HG03159 (cell line): ENCODE results near the gene ZDHHC5.

Experiments
- ATAC-seq: cut with Tn5 transposase; IDR thresholded peaks from one replicate; pipeline ENCODE4 v1.9.1; 2021; ENCODE audit warnings: mild to moderate bottlenecking, moderate library complexity; ENCODE audit not compliant: unreplicated experiment

Gene ZDHHC5

DNA sequence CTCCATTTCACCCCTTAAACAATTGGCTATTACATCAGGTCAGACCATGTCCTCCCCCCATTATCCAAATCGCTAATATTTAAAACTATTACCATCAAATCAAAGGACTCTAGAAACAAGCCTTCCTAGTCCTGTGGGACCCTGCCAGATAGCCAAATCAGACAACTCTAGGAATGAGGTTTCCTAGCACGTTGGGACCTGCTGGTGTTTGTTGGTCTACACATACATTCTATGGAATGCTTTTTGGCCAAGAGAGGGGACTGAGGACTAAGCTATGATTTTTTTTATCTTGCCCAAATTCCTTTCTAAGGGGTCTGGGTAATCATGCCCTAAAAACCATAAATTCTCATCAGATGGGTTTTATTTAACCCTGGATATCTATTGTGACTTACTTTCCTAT lies 59.3 kb downstream of the ZDHHC5 start:
- ATAC-seq = no peak

DNA sequence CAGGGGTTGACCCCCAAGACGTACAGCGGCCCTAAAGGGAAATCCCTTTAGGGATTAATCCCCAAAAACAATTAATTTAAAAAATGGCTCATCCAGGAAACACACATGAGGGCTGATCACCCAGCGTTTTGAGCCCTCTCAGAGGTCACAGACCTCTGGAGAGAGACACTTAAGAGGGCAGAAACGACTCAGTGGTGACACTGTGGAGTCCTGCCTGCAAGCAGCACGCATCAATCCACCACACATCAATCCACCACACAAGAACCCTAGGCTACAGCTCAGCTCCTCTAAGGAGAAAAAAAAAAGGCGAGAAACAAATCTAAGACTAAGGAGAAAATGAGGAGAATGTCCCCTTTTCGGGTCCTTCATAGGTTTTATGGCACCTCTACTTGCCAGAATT lies 60.9 kb downstream of the ZDHHC5 start:
- ATAC-seq = no peak

DNA sequence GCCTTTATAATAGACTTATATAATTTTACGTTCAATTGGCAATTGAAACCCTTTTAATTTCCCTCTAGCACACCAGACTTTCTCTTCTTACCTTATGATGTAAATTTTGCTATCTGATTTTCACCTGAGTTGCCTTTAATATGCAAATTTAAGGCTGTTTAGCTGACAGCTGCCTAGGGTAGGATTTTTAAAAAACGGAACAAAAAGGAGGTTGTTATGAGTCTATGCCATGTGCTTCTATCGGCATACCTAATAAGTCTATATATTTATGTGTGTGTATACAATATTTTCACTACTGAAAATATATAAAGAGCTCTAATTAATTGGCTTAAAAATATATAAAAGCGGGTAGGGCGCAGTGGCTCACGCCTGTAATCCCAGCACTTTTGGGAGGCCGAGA lies 61.6 kb downstream of the ZDHHC5 start:
- ATAC-seq = peak; percentile 56

DNA sequence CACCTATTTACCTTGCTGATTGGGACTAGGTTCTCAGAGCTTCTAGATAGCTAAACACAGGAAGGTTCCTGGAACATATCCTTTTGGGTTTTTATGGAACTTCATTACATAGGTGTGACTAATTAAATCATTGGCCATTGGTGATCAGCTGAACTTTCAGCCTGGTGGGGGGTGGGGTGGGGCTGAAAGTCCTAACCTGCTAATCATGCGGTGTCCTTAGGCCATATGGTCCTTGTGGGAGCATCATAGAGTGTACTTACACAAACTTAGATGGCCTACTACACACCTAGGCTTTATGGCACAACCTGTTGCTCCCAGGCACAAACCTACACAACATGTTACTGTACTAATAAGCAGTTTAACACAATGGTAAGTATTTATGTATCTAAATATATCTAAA lies 64.7 kb downstream of the ZDHHC5 start:
- ATAC-seq = no peak

DNA sequence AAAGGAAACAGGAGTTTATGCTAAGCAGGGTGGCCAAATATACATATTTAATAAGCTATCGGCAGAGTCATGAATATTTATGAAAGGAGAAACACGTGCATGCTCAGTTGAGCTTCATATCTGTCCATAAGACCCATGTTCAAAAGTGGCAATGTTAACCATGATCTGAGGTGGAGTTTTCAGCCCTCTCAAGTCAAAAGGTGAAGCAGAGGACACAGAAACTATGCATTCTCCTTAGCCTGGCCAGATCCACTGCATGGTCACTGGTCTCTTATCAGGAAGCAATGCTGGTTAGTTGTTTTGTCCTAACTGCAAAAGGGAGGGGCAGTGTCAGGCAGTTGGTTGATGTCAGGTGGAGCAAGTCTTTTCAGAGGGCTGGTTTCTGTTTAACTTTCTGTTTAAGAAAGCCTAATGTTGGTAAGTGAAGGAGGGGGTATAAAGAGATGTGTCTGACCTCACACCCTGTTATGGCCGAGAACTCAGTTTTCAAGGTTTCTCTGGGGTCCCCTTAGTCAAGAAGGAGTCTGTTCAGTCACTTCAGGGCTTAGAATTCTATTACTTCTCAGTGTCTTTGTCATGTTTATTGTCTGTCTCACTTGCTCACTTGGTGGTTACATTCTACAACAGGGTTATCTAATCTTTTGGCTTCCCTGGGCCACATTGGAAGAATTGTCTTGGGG lies 67.8 kb downstream of the ZDHHC5 start:
- ATAC-seq = no peak

DNA sequence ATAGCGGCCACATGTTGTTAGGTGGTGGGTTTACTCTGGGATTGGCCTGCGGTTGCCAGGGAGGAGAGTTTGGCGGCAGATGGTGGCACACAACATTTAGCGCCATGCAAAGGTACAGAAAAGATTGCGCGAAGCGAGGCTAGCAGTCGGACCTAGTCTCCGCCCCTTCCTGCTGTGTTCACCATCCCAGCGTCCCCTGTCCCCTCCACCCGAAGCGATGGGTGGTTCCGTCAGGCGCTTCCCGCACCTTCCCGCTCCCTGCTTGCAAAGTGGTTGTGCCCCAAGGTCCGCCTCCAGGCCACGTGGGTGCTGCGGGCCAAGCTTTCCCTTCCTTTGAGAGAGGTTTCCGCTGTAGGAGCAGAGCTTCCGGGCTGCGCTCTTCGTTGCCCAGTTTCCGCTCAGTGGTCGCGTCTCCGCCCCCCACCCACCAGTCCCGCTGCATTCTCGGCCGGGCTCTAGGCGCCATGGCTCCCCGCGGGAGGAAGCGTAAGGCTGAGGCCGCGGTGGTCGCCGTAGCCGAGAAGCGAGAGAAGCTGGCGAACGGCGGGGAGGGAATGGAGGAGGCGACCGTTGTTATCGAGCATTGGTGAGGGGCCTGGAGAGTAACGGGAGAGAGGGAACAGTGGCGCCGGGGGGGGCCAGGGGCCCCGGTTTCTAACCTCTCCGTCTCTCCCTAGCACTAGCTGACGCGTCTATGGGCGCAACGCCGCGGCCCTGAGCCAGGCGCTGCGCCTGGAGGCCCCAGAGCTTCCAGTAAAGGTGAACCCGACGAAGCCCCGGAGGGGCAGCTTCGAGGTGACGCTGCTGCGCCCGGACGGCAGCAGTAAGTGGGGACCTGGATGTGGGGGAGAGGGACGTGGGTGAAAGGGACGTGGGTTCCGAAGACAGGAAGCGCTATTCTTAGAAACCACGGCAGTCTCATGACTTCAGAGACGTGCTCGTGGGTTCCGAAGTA lies 73.5 kb downstream of the ZDHHC5 start, which contains the start of gene SELENOH:
Gene SELENOH, plus strand, starts transcription at position 360 of the 955 bp plus-strand sequence. Its CDS starts 105 bp downstream, at position 465.
- peak; percentile 91 for ATAC-seq

DNA sequence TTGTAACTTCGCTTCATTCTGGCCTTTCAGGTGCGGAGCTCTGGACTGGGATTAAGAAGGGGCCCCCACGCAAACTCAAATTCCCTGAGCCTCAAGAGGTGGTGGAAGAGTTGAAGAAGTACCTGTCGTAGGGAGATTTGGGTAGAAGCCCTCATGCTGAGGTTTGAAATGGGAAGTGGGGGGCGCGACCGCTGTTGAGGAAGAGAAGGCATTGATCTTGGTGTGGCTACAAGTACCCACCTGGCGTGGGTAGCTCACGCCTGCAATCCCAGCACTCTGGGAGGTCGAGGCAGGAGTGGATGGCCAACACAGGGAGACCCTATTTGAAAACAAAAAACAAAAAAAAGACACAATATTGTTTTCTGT lies 74.2 kb downstream of the ZDHHC5 start:
- ATAC-seq = no peak

DNA sequence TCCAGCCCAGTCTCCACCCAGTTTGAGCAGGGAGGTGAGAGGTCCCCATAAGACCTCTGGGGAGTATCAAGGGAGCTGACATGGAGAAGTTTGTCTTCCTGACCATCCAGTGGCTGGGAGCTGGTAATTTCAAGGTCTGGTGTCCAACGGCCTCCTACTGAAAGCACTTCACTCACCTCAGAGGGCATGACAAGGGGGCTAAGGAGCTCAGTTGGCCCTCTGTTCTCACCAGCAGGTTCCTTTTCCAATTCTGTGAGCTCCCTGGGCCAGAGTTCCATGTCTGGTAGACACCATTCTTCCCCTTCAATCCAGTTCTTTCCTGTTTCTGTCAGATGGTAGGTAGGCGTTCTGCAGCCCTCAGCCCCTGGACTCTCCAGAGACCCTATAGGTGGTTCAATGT lies 76.4 kb downstream of the ZDHHC5 start:
- no peak for ATAC-seq

DNA sequence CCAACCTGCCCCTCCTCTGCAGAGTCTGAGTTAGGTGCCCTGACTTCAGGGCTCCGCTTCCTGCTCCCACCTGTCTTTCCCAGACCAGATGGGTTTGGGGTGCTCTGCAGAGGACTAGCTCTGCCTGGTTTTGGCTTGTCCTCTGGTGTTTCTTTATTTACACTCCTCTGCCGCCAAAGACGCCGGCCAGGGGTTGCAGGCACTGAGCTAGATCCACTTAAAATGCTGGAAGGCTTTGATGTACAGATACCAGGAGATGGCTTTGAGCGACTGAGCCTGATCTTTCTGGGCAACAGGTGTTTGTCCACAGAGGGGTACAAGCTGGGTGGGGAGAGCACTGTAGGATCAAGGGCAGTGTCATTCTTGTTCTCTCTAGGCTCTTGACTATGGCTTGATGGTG lies 77.3 kb downstream of the ZDHHC5 start:
- no peak for ATAC-seq

DNA sequence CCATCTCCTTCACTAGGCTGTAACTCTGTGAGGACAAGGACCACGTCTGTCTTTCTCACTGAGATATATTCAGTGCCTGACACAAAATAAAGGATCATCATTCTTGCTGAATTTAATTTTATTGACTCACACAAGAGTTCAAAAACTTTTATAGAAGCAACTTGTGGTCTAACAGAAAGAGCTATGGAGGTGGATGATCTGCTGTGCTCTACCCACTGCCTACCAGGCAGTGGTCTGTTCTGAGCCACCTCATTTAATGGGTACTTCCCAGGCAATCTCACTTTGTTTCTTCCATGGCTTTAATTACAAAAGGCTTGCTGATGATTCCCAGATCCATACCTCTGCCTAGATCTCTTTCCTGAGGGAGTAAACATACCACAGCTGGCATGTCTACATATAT lies 79.0 kb downstream of the ZDHHC5 start:
- ATAC-seq = no peak
